ENCODE results near the gene LYRM2.

The LYRM2 gene

DNA sequence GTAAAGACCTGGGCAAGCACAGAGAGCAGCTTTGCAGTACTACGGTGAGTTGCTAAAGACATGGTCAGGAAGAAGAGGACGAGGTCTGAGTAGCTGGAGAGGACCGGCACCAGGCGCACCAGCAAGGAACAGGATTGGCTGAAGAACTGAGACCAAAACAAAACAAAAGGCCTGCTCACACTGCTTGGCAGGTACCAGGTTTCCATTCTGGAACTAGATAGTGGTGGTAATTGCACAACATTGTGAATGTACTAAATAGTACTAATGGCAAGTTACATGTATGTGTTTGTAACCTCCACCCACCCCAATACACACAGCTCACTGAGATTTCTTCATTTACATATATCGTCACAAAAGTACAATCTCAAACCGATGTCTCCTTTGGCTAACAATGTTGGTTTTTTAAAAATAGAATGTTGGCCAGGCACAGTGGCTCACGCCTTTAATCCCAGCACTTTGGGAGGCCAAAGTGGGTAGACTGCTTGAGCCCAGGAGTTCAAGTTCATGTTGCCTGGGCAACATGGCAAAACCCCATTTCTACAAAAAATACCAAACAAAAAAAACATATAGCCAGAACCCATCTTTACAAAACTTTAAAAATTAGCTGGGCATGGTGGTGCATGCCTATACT lies 32.5 kb upstream of the LYRM2 start:
- ATAC-seq, result no peak
- no peak for TF ChIP-seq TCF4 (CRISPR knock-in tag; IDR thresholded peaks at IDR 0.05; ENCODE audit: borderline replicate concordance)
- no peak for TF ChIP-seq ZFP30 (CRISPR knock-in tag; IDR thresholded peaks at IDR 0.05)
- no peak for TF ChIP-seq PPARA (CRISPR knock-in tag; IDR thresholded peaks at IDR 0.05; ENCODE audit: borderline replicate concordance)
- TF ChIP-seq ZNF565 (CRISPR knock-in tag; conservative IDR thresholded peaks at IDR 0.05; ENCODE audit: low read depth), result no peak

- TF ChIP-seq BACH2 (CRISPR knock-in tag; IDR thresholded peaks at IDR 0.05; ENCODE audit: borderline replicate concordance), result no peak
- TF ChIP-seq, protein P1, sequence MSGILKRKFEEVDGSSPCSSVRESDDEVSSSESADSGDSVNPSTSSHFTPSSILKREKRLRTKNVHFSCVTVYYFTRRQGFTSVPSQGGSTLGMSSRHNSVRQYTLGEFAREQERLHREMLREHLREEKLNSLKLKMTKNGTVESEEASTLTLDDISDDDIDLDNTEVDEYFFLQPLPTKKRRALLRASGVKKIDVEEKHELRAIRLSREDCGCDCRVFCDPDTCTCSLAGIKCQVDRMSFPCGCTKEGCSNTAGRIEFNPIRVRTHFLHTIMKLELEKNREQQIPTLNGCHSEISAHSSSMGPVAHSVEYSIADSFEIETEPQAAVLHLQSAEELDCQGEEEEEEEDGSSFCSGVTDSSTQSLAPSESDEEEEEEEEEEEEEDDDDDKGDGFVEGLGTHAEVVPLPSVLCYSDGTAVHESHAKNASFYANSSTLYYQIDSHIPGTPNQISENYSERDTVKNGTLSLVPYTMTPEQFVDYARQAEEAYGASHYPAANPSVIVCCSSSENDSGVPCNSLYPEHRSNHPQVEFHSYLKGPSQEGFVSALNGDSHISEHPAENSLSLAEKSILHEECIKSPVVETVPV (CRISPR knock-in tag; IDR thresholded peaks at IDR 0.05), result no peak
- peak; percentile 33; the same call in 1 of the 3 replicates for ATAC-seq
Measured at GRCh38 chr6:89669002-89669401, 30.5 kb upstream of the LYRM2 start.

- TF ChIP-seq ARNTL (CRISPR knock-in tag; IDR thresholded peaks at IDR 0.05; ENCODE audit: borderline replicate concordance, low read depth) (no peak), POU6F1 (CRISPR knock-in tag; IDR thresholded peaks at IDR 0.05; ENCODE audit: borderline replicate concordance, low read depth) (no peak), PPARA (CRISPR knock-in tag; IDR thresholded peaks at IDR 0.05; ENCODE audit: borderline replicate concordance) (no peak), GLIS3 (CRISPR knock-in tag; IDR thresholded peaks at IDR 0.05) (no peak), CSDC2 (CRISPR knock-in tag; IDR thresholded peaks at IDR 0.05) (no peak), ZFP30 (CRISPR knock-in tag; IDR thresholded peaks at IDR 0.05) (no peak), TCF4 (CRISPR knock-in tag; IDR thresholded peaks at IDR 0.05; ENCODE audit: borderline replicate concordance) (no peak)
- ATAC-seq, result no peak
Measured at GRCh38 chr6:89667872-89668556, 29.5 kb upstream of the LYRM2 start.

GRCh38 chr6:89662659-89663223 lies 24.2 kb upstream of the LYRM2 start:
- no peak for ATAC-seq

GRCh38 chr6:89661559-89661958 lies 23.0 kb upstream of the LYRM2 start:
- TF ChIP-seq SNAI2 (CRISPR knock-in tag; IDR thresholded peaks at IDR 0.05), result no peak
- TF ChIP-seq RARB (CRISPR knock-in tag; IDR thresholded peaks at IDR 0.05), result no peak
- no peak for TF ChIP-seq ZNF565 (CRISPR knock-in tag; conservative IDR thresholded peaks at IDR 0.05; ENCODE audit: low read depth)
- no peak for TF ChIP-seq POU6F1 (CRISPR knock-in tag; IDR thresholded peaks at IDR 0.05; ENCODE audit: borderline replicate concordance, low read depth)
- ATAC-seq, result no peak

More at GRCh38 chr6:89662659-89663223, 24.2 kb upstream of the LYRM2 start:
- no peak for TF ChIP-seq CSDC2 (CRISPR knock-in tag; IDR thresholded peaks at IDR 0.05)

- no peak for ATAC-seq
- TF ChIP-seq SNAI2 (CRISPR knock-in tag; IDR thresholded peaks at IDR 0.05) (no peak), CREB5 (CRISPR knock-in tag; IDR thresholded peaks at IDR 0.05; ENCODE audit: low read depth) (no peak), ARNTL (CRISPR knock-in tag; IDR thresholded peaks at IDR 0.05; ENCODE audit: borderline replicate concordance, low read depth) (no peak), TOX (CRISPR knock-in tag; IDR thresholded peaks at IDR 0.05; ENCODE audit: borderline replicate concordance) (no peak), RARB (CRISPR knock-in tag; IDR thresholded peaks at IDR 0.05) (no peak), ZFP30 (CRISPR knock-in tag; IDR thresholded peaks at IDR 0.05) (no peak), ZNF8 (CRISPR knock-in tag; IDR thresholded peaks at IDR 0.05) (no peak), ESRRG (CRISPR knock-in tag; IDR thresholded peaks at IDR 0.05) (no peak), POU6F1 (CRISPR knock-in tag; IDR thresholded peaks at IDR 0.05; ENCODE audit: borderline replicate concordance, low read depth) (no peak), TCF4 (CRISPR knock-in tag; IDR thresholded peaks at IDR 0.05; ENCODE audit: borderline replicate concordance) (no peak)
- TF ChIP-seq, protein P2, sequence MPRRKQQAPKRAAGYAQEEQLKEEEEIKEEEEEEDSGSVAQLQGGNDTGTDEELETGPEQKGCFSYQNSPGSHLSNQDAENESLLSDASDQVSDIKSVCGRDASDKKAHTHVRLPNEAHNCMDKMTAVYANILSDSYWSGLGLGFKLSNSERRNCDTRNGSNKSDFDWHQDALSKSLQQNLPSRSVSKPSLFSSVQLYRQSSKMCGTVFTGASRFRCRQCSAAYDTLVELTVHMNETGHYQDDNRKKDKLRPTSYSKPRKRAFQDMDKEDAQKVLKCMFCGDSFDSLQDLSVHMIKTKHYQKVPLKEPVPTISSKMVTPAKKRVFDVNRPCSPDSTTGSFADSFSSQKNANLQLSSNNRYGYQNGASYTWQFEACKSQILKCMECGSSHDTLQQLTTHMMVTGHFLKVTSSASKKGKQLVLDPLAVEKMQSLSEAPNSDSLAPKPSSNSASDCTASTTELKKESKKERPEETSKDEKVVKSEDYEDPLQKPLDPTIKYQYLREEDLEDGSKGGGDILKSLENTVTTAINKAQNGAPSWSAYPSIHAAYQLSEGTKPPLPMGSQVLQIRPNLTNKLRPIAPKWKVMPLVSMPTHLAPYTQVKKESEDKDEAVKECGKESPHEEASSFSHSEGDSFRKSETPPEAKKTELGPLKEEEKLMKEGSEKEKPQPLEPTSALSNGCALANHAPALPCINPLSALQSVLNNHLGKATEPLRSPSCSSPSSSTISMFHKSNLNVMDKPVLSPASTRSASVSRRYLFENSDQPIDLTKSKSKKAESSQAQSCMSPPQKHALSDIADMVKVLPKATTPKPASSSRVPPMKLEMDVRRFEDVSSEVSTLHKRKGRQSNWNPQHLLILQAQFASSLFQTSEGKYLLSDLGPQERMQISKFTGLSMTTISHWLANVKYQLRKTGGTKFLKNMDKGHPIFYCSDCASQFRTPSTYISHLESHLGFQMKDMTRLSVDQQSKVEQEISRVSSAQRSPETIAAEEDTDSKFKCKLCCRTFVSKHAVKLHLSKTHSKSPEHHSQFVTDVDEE (CRISPR knock-in tag; IDR thresholded peaks at IDR 0.05), result no peak
Measured at GRCh38 chr6:89660981-89661380, 22.4 kb upstream of the LYRM2 start.

Measured in SK-N-SH treated with all-trans-retinoic acid at 6 μM for 48 hours (cell line).